Measurements from ENCODE around the gene BMP5.

GRCh38 chr6:55794136-55794812 lies 81.1 kb downstream of the BMP5 start:
- TF ChIP-seq CTCF (conservative IDR thresholded peaks at IDR 0.05 in 1 of 2, IDR thresholded peaks at IDR 0.05 in 1 of 2; ENCODE audit: low read depth in 1 of 2, low read length in 2 of 2) (no peak), EZH2 (IDR thresholded peaks at IDR 0.05; ENCODE audit: low read length, missing control alignments) (no peak)
